Measurements from ENCODE around the gene IMP3. TPM values are rescaled to one million over a fixed set of nuclear protein-coding genes. Genes with fewer than 3 reads are reported as not detected.

IMP3 gene
- total RNA-seq, 1 experiment from 2014 or later: 76.2 TPM

GRCh38 chr15:75591655-75592364 lies 48.2 kb downstream of the IMP3 start:
- in situ Hi-C loops (cut with HindIII; ENCODE audit: low pct_unique_long_range_greater_than_20kb, low sequenced_read_pairs): loop anchor here (10.0 kb wide), 1 partner anchor 147 kb away; no protein-coding TSS in a partner anchor

GRCh38 chr15:75590239-75590638 lies 49.8 kb downstream of the IMP3 start:
- in situ Hi-C loops (cut with HindIII; ENCODE audit: low pct_unique_long_range_greater_than_20kb, low sequenced_read_pairs): loop anchor here (10.0 kb wide), 1 partner anchor 145 kb away; no protein-coding TSS in a partner anchor
- DNase-seq (ENCODE audit: low read depth): no peak

More at GRCh38 chr15:75591655-75592364, 48.2 kb downstream of the IMP3 start:
- DNase-seq (ENCODE audit: low read depth): no peak

Other genes with a start within 250 kb of the IMP3 start
- 17.7 and 32.6 TPM in 2 replicates for gene SIN3A, start 188.5 kb downstream of the IMP3 start, total RNA-seq (2014; rRNA removed; shearing (Covaris generic); ENCODE audit: low replicate concordance)
- 13.8 and 18.1 TPM in 2 replicates for gene PTPN9, start 60.9 kb downstream of the IMP3 start, total RNA-seq (2014; rRNA removed; shearing (Covaris generic); ENCODE audit: low replicate concordance)
- 37.9 and 38.7 TPM in 2 replicates for gene SNUPN, start 14.5 kb downstream of the IMP3 start, total RNA-seq (2014; rRNA removed; shearing (Covaris generic); ENCODE audit: low replicate concordance)
- gene SNX33, start 7.7 kb upstream of the IMP3 start, total RNA-seq (2014; rRNA removed; shearing (Covaris generic); ENCODE audit: low replicate concordance): 9.0 and 10.2 TPM in 2 replicates
- gene CSPG4, start 72.6 kb upstream of the IMP3 start, total RNA-seq (2014; rRNA removed; shearing (Covaris generic); ENCODE audit: low replicate concordance): 0.03 and 0.20 TPM in 2 replicates
- gene UBE2Q2, start 203.2 kb upstream of the IMP3 start, total RNA-seq (2014; rRNA removed; shearing (Covaris generic); ENCODE audit: low replicate concordance): 33.7 TPM in 2 replicates